Measurements from ENCODE around the gene NCOA1. TPM values are rescaled to one million over a fixed set of nuclear protein-coding genes. Genes with fewer than 3 reads are reported as not detected.
A peak's percentile ranks its signal among the peaks of the same experiment; 100 is the strongest.

NCOA1 gene
- total RNA-seq, 1 experiment from 2014 or later: 37.1 TPM

- H3K4me1 Mint-ChIP-seq (ENCODE audit: low read depth, unreplicated experiment): peaks cover 14% of the 10 kb centered on the region
- no peaks in the 10 kb centered on the region for H3K27me3 Mint-ChIP-seq (ENCODE audit: insufficient read depth, unreplicated experiment)
- no peak for TF ChIP-seq CTCF (IDR thresholded peaks at IDR 0.05; ENCODE audit: insufficient read depth in 1 of 2, low read depth in 1 of 2, low read length in 1 of 2, severe bottlenecking in 1 of 2, unreplicated experiment in 1 of 2)
- BruUV-seq (replicated peaks): no TSS peak
- DNase-seq: no peak
- ChIA-PET POLR2A (no interaction called here), CTCF (no interaction called here)
- Histone ChIP-seq H3K4me1 (peaks cover 8% of the 10 kb centered on the region), H3K9me3 (no peaks in the 10 kb centered on the region), H3K36me3 (ENCODE audit: control insufficient read depth, insufficient read depth, low read length) (no peaks in the 10 kb centered on the region), H3K27me3 (replicated peaks; ENCODE audit: control insufficient read depth, insufficient read depth, low read length) (no peaks in the 10 kb centered on the region), H3K4me3 (ENCODE audit: low read depth, low read length) (no peak overlapping the region)
- no peak overlapping the region for H3K4me3 Mint-ChIP-seq (ENCODE audit: unreplicated experiment)
- no peak overlapping the region for H3K27ac Mint-ChIP-seq (ENCODE audit: unreplicated experiment)
- intact Hi-C loops (cut with micrococcal nuclease; ENCODE audit: unreplicated experiment): no loop called here
- peaks cover 39% of the 10 kb centered on the region for H3K36me3 Mint-ChIP-seq (ENCODE audit: insufficient read depth, unreplicated experiment)
- no peaks in the 10 kb centered on the region for H3K9me3 Mint-ChIP-seq (ENCODE audit: unreplicated experiment)
These were observed 226.4 kb downstream of the NCOA1 start for GRCh38 chr2:24717263-24717951.

GRCh38 chr2:24720310-24720709 is 229.3 kb downstream of the NCOA1 start:
- intact Hi-C loops (cut with micrococcal nuclease; ENCODE audit: unreplicated experiment): no loop called here
- Mint-ChIP-seq H3K4me1 (ENCODE audit: low read depth, unreplicated experiment) (peaks cover 14% of the 10 kb centered on the region), H3K36me3 (ENCODE audit: insufficient read depth, unreplicated experiment) (peaks cover 25% of the 10 kb centered on the region), H3K4me3 (ENCODE audit: unreplicated experiment) (no peak overlapping the region), H3K9me3 (ENCODE audit: unreplicated experiment) (no peaks in the 10 kb centered on the region), H3K27me3 (ENCODE audit: insufficient read depth, unreplicated experiment) (no peaks in the 10 kb centered on the region), H3K27ac (ENCODE audit: unreplicated experiment) (no peak overlapping the region)
- H3K4me3 ChIP-seq (ENCODE audit: low read depth, low read length): no peak overlapping the region
- H3K27me3 ChIP-seq (replicated peaks; ENCODE audit: control insufficient read depth, insufficient read depth, low read length): no peaks in the 10 kb centered on the region
- ChIA-PET POLR2A (no interaction called here), CTCF (interaction anchor here (1.1 kb wide), 1 partner anchor 107 kb away, joined by 3 read pairs; no protein-coding TSS in a partner anchor)
- H3K9me3 ChIP-seq: no peaks in the 10 kb centered on the region
- DNase-seq: no peak
- peaks cover 11% of the 10 kb centered on the region for H3K4me1 ChIP-seq
- BruUV-seq (replicated peaks): no TSS peak
- H3K36me3 ChIP-seq (ENCODE audit: control insufficient read depth, insufficient read depth, low read length): no peaks in the 10 kb centered on the region
- no peak for TF ChIP-seq CTCF (IDR thresholded peaks at IDR 0.05; ENCODE audit: insufficient read depth in 1 of 2, low read depth in 1 of 2, low read length in 1 of 2, severe bottlenecking in 1 of 2, unreplicated experiment in 1 of 2)

- Mint-ChIP-seq H3K36me3 (ENCODE audit: insufficient read depth, unreplicated experiment) (peaks cover 25% of the 10 kb centered on the region), H3K27ac (ENCODE audit: unreplicated experiment) (peak overlapping the region; percentile 67), H3K4me3 (ENCODE audit: unreplicated experiment) (no peak overlapping the region), H3K4me1 (ENCODE audit: low read depth, unreplicated experiment) (peaks cover 14% of the 10 kb centered on the region), H3K9me3 (ENCODE audit: unreplicated experiment) (no peaks in the 10 kb centered on the region), H3K27me3 (ENCODE audit: insufficient read depth, unreplicated experiment) (no peaks in the 10 kb centered on the region)
- CTCF ChIA-PET: no interaction called here
- intact Hi-C loops (cut with micrococcal nuclease; ENCODE audit: unreplicated experiment): no loop called here
- no peaks in the 10 kb centered on the region for H3K9me3 ChIP-seq
- no TSS peak for BruUV-seq (replicated peaks)
- TF ChIP-seq CTCF (IDR thresholded peaks at IDR 0.05; ENCODE audit: insufficient read depth in 1 of 2, low read depth in 1 of 2, low read length in 1 of 2, severe bottlenecking in 1 of 2, unreplicated experiment in 1 of 2): no peak
- no peaks in the 10 kb centered on the region for H3K36me3 ChIP-seq (ENCODE audit: control insufficient read depth, insufficient read depth, low read length)
- peaks cover 11% of the 10 kb centered on the region for H3K4me1 ChIP-seq
- DNase-seq: no peak
- no peaks in the 10 kb centered on the region for H3K27me3 ChIP-seq (replicated peaks; ENCODE audit: control insufficient read depth, insufficient read depth, low read length)
- no peak overlapping the region for H3K4me3 ChIP-seq (ENCODE audit: low read depth, low read length)
- POLR2A ChIA-PET: no interaction called here
These were observed 230.4 kb downstream of the NCOA1 start for GRCh38 chr2:24721470-24721869.

All from Caco-2 (cell line).